ENCODE measurements around the gene PPP3R1. TPM values are rescaled to one million over a fixed set of nuclear protein-coding genes. Genes with fewer than 3 reads are reported as not detected.

PPP3R1 gene
- total and polyA plus RNA-seq, 9 of the 15 experiments (the other 6 are each of a cell fraction or from before 2014, with no cell fraction given): 3.7 to 70.0 (median 24.8) TPM

- Histone ChIP-seq H3K27ac (ENCODE audit: extremely low read depth, low read depth, low read length) (no peak overlapping the region), H3K36me3 (ENCODE audit: control insufficient read depth, insufficient read depth, low read length) (peaks cover 93% of the 10 kb centered on the region), H3K4me3 (no peak overlapping the region), H3K4me2 (ENCODE audit: insufficient read depth, low read length) (no peak overlapping the region), H3K27me3 (ENCODE audit: control insufficient read depth in 2 of 2, insufficient read depth in 2 of 2, low read length in 2 of 2) (no peaks in the 10 kb centered on the region), H3K9me3 (replicated peaks; ENCODE audit: control insufficient read depth, insufficient read depth, low read depth, low read length) (no peaks in the 10 kb centered on the region), H3K4me1 (replicated peaks in 1 of 2; ENCODE audit: control insufficient read depth in 2 of 2, insufficient read depth in 2 of 2, low read length in 2 of 2) (no peaks in the 10 kb centered on the region), H3K9me1 (ENCODE audit: control insufficient read depth, insufficient read depth, low read length) (no peaks in the 10 kb centered on the region), H2AFZ (ENCODE audit: low read depth, low read length) (no peak overlapping the region), H4K20me1 (replicated peaks; ENCODE audit: control insufficient read depth, insufficient read depth, low read length) (no peaks in the 10 kb centered on the region), H3K9ac (ENCODE audit: insufficient read depth in 1 of 2, low read depth in 2 of 2, low read length in 2 of 2) (no peak overlapping the region), H3K79me2 (ENCODE audit: control insufficient read depth, insufficient read depth, low read length) (peaks cover 16% of the 10 kb centered on the region; the same call in 1 of the 3 replicates)
- ChIA-PET CTCF (ENCODE audit: low intra/inter-chr PET ratio) (no interaction called here), POLR2A (no interaction called here)
- DNase-seq (ENCODE audit: extremely low read depth in 1 of 4, low spot score in 3 of 4) (no peak), ATAC-seq (no peak), FAIRE-seq (no peak)
- in situ Hi-C loops (cut with MboI) (no loop called here), intact Hi-C loops (cut with micrococcal nuclease) (no loop called here)
- 86% methylated on average over 8 of the region's 8 CpGs for WGBS (ENCODE audit: insufficient coverage, low coverage, missing lambda C conversion rate)
- BruUV-seq (replicated peaks): no TSS peak
- TF ChIP-seq SNRNP70 (optimal IDR thresholded peaks at IDR 0.05; ENCODE audit: low read depth, low read length) (no peak), ZZZ3 (IDR thresholded peaks at IDR 0.05) (no peak), ZFP30 (CRISPR knock-in tag; IDR thresholded peaks at IDR 0.05; ENCODE audit: borderline replicate concordance) (no peak), TCF7L2 (IDR thresholded peaks at IDR 0.05; ENCODE audit: low read depth, low read length) (no peak), ZNF23 (CRISPR knock-in tag; IDR thresholded peaks at IDR 0.05) (no peak), NUFIP1 (IDR thresholded peaks at IDR 0.05; ENCODE audit: partially characterized antibody) (no peak)
- TF ChIP-seq, protein P1, sequence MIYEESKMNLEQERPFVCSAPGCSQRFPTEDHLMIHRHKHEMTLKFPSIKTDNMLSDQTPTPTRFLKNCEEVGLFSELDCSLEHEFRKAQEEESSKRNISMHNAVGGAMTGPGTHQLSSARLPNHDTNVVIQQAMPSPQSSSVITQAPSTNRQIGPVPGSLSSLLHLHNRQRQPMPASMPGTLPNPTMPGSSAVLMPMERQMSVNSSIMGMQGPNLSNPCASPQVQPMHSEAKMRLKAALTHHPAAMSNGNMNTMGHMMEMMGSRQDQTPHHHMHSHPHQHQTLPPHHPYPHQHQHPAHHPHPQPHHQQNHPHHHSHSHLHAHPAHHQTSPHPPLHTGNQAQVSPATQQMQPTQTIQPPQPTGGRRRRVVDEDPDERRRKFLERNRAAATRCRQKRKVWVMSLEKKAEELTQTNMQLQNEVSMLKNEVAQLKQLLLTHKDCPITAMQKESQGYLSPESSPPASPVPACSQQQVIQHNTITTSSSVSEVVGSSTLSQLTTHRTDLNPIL (CRISPR knock-in tag; IDR thresholded peaks at IDR 0.05): no peak
- TF ChIP-seq, protein P2, sequence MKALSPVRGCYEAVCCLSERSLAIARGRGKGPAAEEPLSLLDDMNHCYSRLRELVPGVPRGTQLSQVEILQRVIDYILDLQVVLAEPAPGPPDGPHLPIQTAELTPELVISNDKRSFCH (CRISPR knock-in tag; IDR thresholded peaks at IDR 0.05): no peak
- TF ChIP-seq, protein P2 (tag; IDR thresholded peaks at IDR 0.05): no peak
Observed at GRCh38 chr2:68172990-68173700, 79.2 kb downstream of the PPP3R1 start.

Measured in K562 (cell line).